Measurements from ENCODE around the gene LEF1.

GRCh38 chr4:108163351-108163750, 5.4 kb downstream of the LEF1 start:
- no peak for TF ChIP-seq CTCF (IDR thresholded peaks at IDR 0.05)
- TF ChIP-seq EZH2 (IDR thresholded peaks at IDR 0.05; ENCODE audit: borderline replicate concordance, insufficient read depth, low read depth, low read length, poor library complexity, severe bottlenecking) = no peak

Measured in B cell (primary cell).